GM19463 (cell line): Measurements from ENCODE around the gene KCNH1.

Experiments used
- ATAC-seq: cut with Tn5 transposase; IDR thresholded peaks from one replicate; pipeline ENCODE4 v1.9.1; 2021; ENCODE audit warnings: mild to moderate bottlenecking, moderate library complexity; ENCODE audit not compliant: unreplicated experiment

KCNH1 gene

DNA sequence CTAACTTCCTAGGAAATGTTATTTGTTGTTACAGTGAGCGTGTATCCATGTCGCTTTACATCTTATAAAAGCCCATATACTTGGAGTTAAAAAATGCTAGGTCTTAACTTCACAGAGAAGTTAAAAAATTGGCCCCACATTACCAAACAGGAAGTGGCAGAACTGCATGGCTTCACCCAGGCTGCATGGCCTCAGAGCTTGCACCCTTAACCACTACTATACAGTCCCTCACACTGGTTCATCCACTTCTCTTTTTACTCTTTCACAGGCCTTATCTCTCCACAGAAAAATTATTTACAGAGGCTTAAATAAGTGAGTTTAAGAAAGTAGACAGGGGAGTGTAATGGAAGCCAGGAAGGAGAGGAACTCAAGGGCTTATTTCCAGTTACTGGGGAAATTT, 402.8 kb downstream of the KCNH1 start:
- ATAC-seq = no peak

- ATAC-seq = no peak
Measured at GRCh38 chr1:210730023-210730422, 403.9 kb downstream of the KCNH1 start.

DNA sequence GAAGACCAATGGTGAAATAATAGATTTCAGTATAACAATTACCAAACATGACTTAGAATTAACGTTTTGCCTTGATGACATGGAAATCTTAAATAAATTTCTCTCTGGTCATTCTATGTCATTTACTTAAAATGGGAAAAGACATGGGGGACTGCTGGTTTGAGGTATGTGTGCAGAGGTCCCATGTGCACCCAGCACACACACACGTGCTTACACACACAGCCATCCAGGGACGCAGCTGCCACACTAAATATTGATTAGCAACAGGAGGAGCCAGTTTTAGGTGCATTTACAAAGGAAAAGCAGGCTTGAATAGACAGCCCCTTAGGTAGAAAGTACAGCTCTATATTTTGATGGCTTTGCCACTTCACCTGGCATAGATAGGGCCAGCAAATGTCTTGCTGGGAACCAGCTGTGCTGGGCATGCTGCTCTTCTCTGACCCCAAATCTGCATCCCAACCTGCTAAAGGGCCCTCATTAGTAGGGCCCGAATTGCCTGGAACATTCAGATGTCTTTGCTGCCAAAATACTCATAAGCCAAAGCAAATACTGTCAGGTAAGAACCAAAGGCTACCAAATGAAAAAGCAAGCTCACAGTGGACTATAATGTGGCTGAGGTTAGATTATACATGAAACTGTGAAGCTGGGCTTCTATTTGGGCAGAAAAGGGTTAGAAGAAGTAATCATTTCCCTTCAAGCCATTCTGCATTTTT, 405.4 kb downstream of the KCNH1 start:
- no peak for ATAC-seq

DNA sequence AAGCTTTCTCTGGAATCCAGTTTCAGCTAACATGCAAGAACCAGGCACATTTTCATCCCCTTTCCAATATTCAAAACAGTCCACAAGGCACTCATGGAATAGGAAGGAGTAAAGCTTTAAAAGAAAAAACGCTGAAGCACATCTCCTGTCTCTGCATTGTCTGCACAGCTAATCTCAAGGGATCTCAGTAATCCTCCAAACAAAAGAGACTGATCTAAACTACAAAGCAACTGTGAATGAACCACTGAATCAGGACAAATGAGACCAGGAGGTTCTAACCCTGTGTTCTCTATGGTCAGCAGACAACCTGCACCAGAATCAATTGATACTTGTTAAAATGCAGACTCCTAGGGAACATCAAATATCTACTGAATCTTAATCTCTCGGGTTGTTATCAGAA, 406.2 kb downstream of the KCNH1 start:
- ATAC-seq = no peak

DNA sequence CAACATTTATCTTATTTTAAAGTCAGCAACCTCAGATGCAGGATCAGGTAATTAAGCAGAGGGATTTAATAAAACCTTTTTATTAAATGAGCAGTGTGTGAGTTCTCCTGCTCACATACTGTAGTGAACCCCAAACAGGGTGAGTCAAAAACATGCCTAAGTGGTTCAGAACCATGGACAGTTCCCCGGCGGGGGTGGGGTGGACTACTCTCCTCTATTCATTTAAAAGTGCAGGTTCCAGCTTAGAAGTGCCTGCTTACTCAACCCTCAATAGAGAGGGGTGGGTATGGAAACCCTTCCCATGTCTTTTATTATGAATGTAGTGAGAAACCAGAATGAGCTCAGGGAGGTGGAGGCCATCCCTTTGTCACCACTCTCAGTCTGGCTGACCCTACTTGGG, 407.3 kb downstream of the KCNH1 start:
- ATAC-seq = no peak

DNA sequence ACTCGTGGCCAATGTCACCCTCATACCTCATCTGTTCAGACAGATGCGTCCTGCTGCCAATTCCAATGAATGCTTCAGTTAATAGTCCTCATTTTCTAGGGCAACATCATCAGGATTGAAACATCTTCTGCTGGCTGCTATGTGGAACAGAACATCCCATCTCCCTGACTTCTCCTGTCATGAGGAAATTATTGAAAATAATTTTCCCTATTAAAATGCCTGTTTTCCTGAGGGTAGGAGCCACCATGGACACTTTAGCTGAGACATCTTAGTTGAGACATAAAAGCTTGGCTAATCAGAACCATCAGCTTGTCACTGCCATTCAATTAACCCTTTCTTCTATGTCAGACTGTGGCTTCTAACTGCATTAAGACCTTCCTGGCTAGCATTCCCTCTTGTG, 409.2 kb downstream of the KCNH1 start:
- no peak for ATAC-seq

- no peak for ATAC-seq
Measured at GRCh38 chr1:210723646-210724045, 410.3 kb downstream of the KCNH1 start.

GRCh38 chr1:210722410-210723081, 411.4 kb downstream of the KCNH1 start:
- ATAC-seq = no peak

- no peak for ATAC-seq
Measured at GRCh38 chr1:210715072-210715471, 418.9 kb downstream of the KCNH1 start.

GRCh38 chr1:210711825-210712612, 421.9 kb downstream of the KCNH1 start:
- ATAC-seq = no peak

DNA sequence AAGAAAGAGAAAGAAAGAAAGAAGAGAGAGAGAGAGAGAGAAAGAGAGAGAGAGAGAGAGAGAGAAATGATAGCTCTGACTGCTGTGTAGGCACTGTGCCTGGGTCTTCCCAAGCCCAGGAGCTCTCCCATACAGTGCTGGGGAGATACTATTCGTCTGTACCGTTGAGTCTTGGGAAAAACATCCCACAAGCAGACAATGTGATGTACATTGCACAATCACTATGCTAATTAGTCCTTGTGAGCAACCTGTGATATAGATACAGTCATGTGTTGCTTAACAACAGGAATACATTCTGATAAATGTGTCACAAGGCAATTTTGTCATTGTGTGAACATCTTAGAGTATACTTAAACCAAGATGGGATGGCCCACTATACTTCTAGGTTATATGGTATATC, 424.2 kb downstream of the KCNH1 start:
- ATAC-seq = no peak

DNA sequence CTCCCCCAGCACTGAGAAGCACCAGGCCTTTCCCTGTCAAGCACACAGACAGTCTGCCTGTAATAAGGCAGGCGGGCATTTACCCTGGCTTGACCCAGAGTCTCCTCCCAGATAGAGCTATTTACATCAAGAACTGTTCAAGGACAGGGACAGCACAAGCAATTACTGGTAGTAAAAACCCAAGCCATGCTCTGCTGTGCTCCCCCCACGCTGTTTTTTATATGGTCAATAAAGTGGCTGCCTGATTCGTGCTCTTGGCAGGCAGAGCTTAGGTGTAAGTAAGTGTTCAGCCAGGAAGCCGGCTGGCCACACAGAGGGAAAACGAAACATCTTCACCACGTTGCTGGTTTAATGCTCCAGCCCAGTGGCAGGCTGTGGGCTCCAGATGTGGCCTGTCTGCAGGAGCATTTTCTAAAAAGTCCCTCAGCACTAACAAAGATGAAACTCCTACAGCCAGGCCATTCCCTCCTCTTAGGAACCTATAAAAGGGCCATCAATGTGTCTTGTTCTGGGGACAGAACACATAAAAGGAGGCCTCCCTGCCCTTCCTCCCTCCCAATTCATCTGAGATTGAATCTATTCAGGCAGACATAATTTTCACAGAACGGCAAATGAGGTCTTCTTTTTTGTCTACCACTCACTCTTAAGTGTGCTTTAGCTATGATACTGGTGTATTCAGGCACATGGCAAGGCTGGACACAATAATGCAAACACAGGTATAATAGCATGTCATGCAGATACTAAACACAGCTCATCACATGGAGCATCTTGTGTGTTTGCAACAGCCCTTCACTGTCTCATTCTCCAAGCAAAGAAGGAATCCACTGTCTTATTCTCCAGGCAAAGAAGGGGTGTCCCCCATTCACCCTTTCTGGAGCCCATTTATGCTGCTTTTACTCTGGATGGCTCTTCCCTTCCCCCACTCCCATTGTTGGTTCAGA, 426.4 kb downstream of the KCNH1 start:
- no peak for ATAC-seq

DNA sequence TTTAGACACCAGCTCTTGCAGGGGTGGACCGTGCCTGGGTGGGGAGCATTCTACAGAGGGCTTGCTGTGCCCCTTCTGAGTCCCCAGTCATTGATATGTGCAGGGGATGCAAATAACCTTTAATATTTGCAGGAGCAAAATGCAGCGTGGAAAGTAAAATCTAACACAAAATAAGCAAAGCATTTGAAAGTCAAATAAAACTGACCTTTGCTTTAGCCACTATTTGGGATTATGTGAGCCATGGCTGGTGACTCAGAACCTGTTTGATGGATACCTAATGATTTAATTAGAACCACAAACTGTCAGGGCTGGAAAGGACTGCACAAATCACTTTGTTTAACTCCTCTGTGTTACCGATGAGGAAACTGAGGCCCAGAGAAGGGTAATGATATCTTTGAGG, 427.7 kb downstream of the KCNH1 start:
- ATAC-seq = no peak

- ATAC-seq = no peak
Measured at GRCh38 chr1:210705086-210705485, 428.9 kb downstream of the KCNH1 start.

GRCh38 chr1:210703593-210703992, 430.4 kb downstream of the KCNH1 start:
- ATAC-seq = no peak

DNA sequence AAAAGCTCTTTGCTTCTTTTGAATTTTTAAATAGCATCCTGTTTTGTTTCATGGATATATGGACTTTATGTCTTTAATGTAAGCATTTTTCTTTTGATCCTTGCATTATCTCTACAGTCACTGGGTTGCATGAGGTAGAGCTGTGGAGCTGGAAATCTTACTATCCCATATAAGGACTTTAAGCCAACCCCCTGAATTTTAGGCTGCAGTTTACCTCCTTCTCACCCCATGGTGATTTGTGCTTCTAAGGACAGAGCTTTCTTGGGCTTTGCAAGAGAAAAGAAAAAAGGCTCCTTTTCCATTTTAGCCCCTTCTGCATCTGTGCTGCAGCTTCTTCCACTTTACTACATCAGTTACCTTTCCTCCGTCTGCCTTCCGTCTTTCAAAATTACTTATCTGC, 431.4 kb downstream of the KCNH1 start:
- ATAC-seq = no peak

GRCh38 chr1:210700511-210700910, 433.4 kb downstream of the KCNH1 start:
- ATAC-seq = no peak

DNA sequence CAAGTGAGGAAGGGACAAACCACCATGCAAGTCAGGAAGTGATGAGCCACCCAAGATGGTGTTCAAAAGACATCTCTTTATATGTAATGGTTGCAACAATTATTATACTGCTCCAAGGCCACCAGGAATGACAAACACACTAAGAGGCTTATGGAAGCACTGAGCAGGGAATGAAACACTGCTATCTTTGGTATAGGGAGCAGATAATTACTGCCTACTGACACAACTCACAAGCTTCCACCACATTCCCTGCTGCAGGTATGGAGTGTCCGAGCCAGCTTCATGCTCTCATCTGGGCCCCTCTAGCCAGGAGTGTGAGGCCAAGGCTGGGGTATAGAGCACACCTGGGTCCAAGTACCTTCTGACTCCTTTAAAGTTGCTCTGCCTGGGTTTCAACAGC, 433.9 kb downstream of the KCNH1 start:
- ATAC-seq = no peak

DNA sequence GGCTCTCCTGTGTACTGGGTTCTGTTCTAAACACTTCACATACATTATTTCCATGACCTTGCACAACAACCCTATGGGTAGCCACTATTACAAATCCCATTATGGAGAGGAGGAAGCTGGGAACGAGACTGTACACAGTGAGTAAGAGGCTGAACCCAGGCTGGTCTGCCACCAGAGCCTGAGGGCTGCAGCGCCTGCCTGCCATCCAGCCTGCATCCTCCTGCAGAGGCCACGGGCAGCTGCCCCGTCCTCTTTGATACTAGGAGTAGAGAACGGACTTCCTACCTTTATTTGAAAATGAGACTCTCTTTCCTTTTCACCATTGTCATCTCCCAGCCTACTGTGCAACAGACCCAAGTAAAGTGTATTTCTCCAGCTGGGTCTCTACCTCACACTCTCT, 435.3 kb downstream of the KCNH1 start:
- no peak for ATAC-seq

GRCh38 chr1:210697185-210697584, 436.8 kb downstream of the KCNH1 start:
- ATAC-seq = no peak

DNA sequence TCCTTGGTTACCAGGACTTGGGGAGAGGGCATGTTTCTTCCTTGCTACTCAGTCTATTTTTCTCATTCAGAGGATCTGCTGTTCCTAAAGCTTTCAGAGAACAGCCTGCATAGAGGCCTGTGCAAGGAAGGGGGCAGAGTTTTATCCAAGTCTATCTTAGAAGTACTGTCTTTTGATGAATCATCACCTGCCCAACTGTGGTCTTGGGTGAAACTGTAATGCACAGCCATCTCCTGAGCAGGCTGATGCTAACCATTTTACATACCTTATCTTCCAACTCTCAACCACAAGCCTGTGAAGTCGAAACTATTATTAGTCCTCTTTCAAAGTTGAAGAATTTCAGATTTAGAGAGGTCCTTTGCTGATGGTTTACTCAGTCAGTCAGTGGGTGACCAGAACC, 437.2 kb downstream of the KCNH1 start:
- peak; percentile 92 for ATAC-seq
